HG02852 (cell line): ENCODE measurements around the gene LIAS.
"Not testable (repeated sequence)": the region's sequence is repeated elsewhere in the genome, so short reads cannot be mapped to it uniquely, and the experiment has no call there.

Experiments
- ATAC-seq: cut with Tn5 transposase; IDR thresholded peaks from one replicate; pipeline ENCODE4 v1.9.1; 2021; ENCODE audit warnings: mild to moderate bottlenecking, moderate library complexity; ENCODE audit not compliant: unreplicated experiment

Gene LIAS

GRCh38 chr4:39452860-39453587 is 5.8 kb upstream of the LIAS start:
- ATAC-seq: no peak

GRCh38 chr4:39453738-39454137 is 5.1 kb upstream of the LIAS start:
- ATAC-seq: no peak

DNA sequence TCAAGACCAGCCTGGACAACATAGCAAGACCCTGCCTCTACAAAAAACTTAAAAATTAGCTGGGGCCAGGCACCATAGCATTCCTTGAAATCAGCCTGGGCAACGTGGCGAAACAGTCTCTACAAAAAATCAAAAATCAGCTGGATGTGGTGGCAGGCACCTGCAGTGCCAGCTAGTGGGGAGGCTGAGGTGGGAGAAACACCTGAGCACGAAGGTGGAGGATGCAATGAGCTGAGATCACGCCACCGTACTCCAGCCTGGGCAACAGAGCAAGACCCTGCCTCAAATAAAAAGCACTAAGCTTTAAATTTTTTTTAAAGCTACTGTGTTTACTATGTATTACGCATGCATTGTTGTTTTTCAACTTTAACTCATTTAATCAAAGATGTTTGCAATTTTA is 3.4 kb upstream of the LIAS start:
- ATAC-seq: no peak

DNA sequence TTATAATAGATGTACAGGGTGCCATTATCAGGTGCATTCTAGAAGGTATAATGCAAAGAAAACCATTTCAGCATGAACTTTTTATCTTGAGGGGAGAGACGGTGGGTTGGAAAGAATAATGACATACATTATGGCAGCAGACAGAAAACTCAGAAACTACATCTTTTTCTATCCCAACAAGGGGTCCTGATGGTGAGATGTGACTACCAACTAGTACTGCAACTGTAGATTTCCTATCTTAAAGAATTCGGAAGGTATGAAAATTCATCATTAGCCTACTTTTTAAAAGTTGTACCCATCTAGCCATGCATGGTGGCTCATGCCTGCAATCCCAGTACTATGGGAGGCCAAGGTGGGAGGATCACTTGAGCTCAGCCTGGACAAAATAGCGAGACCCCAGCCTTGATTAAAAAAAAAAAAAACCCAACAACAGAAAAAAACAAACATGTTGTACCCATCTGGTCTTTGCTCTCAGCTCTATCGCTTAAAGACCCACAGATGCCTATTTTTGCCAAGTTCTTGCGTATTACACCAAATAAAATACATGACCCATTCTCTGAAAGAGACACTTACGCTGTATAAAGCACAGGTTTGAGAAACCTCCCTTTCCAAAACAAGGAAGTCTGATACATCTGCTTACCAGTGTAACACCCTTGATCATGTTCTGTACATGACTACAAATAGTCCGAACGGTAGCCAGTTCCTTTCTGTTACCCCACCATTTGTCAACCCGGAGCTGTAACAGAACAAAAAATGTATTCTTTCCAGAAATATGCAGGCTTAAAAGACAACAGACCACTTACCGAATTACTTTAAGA is 1.7 kb upstream of the LIAS start:
- no peak for ATAC-seq

DNA sequence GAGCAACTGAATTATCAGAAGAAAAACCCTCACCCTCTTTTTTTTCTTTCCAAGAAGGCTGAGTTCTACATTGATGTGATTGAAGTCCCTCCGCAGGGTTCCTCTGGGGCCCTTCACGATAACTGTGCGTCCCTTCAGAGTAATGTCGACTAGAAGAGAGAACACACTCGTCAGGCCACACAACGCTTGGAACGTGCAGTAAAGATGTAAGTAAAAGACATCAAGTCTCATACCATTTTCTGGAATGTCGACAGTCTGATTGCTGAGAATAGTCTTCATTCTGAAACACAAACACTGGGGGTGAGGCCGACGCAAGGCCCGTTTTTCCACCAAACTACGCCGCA is 723 bp upstream of the LIAS start:
- not testable (repeated sequence) for ATAC-seq

DNA sequence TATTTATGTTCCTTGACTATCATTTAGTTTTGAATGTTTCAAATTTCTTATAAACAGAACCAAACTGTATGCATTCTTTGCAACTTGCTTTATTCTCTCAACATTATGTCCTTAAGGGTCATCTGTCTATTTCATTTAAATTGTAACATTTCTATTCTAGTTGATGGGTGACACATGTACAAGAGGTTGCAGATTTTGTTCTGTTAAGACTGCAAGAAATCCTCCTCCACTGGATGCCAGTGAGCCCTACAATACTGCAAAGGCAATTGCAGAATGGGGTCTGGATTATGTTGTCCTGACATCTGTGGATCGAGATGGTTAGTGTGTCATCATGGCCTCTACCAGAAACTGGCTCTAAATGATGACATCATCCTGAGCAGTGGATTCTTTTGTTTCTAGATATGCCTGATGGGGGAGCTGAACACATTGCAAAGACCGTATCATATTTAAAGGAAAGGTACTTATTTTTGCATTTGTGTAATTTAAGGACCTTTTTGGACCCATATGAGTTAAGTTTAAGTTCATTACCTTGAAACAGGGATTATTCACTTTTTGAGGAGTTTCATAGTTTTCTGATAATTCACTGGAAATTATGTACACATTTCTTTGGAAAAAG is 6.1 kb downstream of the LIAS start:
- ATAC-seq: no peak

DNA sequence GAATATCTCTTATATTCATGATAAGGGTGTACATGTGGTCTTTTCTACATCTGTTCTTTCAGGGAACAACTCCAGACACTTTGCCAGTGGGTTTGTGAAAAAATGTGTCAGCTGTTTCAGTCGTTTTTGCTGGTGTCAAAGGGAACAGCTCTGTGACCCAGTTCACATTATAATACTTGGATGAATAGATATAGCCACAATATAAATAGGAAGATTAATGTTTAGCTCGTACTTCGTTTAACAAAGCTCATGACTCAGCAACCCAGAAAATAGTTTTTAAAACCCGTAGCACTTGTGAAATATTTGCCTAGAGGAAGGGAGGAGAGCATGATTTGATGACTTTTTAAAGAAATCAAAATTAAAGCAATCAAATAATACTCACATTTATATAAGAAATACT is 7.9 kb downstream of the LIAS start:
- ATAC-seq: no peak

DNA sequence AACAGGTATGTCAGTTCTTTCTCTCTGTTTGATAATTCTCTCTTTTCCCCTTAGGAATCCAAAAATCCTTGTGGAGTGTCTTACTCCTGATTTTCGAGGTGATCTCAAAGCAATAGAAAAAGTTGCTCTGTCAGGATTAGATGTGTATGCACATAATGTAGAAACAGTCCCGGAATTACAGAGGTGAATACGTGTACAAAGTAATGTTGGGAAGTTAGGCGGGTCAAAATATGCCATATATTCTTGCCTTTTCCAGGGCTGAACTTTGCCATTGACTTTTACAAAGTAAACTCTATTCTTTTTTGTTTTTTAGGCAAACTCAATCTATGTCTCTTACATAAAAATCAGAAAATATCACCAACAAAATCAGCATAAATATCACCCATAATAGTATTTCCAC is 8.6 kb downstream of the LIAS start:
- no peak for ATAC-seq

GRCh38 chr4:39469429-39470077 is 10.7 kb downstream of the LIAS start:
- ATAC-seq: no peak

- no peak for ATAC-seq
Observed at GRCh38 chr4:39470402-39470801, 11.5 kb downstream of the LIAS start.

DNA sequence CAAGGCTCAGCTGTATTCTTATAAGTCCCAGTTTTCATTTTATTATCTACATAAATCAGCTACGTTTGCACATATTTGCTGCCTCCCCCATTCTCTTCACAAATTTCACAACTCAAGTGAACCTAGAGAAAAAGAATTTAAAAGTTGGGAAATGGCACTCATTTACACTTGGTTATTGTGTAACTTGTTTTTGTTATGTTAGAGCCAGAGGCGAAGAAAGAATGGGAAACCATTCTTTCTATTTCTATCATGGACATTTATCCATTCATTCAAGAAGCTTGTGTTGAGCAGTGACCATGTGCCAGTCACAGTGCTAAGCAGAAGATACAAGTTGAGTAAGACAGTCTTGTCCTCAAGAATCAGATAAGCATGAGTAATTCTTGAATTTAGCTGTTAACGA is 13.5 kb downstream of the LIAS start:
- no peak for ATAC-seq

DNA sequence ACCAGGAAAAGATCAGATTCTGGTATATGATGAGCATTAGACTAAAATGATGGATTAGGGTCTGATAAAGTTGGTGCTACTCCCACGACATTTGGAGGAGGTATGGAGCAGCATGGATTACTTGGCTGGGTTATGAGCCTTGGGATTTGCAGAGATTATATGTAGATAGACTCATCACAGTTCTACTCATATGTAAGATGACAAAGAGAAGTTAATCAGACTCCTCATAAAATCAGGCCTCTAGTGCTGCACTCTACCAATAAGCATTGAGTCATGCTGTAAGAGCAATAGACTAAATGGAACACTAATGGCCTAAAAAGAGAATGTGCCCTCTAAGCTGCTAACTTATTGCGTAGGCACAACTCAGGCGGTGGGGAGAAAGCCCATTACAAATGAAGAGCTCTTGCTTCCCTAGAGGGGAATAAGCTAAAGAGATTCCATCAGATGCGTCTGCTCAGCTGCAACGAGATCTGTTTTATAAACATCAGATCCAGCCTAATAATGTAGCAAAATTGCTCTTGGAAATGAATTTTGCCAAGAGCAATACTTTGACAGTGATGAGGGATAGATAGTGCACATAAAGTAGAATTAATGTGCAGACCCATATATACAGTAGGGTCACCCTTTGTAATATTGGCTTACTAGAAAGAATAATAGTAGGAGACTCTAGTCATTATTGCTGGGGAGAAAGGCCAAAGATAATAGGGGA is 17.5 kb downstream of the LIAS start:
- ATAC-seq: no peak

DNA sequence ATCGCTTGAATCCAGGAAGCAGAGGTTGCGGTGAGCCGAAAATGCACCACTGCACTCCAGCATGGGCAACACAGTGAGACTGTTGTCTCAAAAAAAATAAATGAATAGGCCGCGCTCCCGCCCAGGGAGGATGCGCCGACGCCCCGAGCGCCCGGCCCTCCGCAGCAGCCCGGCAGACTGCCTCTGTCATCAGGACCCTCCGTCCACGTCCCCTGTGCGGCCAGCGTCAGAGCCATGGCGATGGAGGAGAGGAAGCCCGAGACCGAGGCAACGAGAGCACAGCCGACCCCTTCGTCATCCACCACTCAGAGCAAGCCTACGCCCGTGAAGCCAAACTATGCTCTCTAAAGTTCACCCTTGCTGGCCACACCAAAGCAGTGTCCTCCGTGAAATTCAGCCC is 21.4 kb downstream of the LIAS start:
- no peak for ATAC-seq

DNA sequence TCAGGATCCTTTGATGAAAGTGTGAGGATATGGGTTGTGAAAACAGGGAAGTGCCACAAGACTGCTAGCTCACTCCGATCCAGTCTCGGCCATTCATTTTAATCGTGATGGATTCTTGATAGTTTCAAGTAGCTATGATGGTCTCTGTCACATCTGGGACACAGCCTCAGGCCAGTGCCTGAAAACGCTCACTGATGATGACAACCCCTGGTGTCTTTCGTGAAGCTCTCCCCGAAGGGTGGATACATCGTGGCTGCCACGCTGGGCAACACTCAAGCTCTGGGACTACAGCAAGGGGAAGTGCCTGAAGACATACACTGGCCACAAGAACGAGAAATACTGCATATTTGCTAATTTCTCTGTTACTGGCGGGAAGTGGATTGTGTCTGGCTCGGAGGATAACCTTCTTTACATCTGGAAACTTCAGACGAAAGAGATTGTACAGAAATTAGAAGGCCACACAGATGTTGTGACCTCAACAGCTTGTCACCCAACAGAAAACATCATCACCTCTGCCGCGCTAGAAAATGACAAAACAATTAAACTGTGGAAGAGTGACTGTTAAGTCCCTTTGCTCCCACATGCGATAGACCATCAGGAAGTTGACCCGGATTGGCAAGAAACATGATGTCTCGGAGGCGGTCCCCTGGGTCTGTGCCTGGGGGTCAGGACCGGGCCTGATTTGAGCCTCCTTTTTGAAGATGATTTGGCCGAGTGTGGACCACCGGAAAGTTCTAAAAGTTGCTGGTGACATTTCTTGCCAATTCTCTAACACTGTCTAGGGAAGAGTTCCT is 22.2 kb downstream of the LIAS start:
- no peak for ATAC-seq

DNA sequence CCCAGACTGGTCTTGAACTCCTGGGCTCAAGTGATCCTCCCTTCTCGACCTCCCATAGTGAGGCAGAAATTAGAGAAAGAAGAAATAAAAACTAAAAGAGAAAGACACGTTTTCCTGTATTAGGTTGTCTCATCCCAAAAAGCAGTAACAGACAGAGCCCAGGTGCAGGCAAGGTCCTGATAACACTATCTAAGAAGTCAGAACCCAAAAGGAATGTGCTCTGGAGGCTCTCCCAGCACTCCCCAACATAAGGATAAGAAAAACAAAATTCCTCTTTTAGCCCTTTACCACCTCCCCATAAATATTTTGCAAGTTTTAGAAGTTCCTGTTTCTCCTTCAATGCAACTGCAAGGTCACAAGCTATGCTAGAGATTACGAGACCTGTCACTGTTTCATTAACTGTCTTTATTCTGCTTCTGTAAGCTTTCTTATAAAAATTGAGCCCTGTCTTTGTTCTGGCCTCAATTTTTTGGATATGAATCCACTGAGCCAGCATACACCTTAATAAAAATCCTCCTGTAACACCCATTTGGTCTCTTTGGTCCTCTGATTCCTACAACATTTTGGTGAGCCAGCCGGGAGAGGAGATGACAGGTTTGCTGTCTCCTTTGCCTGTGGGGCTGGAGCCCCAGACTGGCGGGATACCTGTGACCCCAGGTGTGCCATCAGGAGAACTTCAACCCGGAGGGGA is 25.9 kb downstream of the LIAS start:
- ATAC-seq: no peak

DNA sequence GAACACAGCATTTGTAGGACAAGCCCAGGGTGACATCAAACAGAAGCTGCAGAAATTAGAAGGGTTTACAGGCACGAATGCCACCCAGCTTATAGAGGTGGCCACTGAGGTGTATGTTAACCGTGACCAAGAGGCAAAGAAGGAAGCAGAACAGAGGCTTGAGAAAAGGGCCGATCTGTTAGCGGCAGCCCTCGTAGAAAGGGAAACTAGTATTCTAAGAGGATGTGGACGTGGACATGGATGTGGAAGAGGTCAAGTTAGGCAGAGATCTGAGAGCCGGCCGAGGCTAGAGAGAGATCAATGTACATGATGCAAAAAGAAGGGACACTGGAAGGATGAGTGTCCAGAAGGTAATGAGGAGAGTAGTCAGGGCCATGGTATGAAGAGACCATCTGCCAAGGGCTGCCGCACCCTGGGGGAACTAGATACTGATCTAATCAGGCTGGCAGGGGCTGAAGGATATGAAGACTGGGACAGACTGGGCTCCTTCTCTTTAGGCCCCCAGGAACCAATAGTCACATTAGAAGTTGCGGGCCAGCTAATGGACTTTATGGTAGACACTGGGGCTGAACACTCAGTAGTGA is 27.5 kb downstream of the LIAS start:
- ATAC-seq: no peak

DNA sequence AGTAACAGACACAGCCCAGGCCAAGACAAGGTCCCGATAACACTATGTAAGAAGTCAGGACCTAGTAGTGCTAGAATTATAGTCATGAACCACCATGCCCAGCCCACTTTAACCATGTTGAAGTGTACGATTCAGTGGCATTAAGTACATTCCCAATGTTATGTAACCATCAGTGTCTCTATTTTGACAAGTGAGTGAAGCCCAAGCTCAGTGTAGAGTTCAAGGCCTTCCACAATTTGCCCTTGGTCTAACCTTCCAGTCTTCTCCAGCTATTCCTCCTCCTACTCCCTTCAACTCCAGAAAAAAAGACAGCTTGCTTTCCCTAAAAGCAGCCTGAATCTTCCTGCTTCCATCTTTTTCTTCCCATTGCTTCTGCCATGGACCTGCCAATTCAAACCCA is 31.5 kb downstream of the LIAS start:
- no peak for ATAC-seq

DNA sequence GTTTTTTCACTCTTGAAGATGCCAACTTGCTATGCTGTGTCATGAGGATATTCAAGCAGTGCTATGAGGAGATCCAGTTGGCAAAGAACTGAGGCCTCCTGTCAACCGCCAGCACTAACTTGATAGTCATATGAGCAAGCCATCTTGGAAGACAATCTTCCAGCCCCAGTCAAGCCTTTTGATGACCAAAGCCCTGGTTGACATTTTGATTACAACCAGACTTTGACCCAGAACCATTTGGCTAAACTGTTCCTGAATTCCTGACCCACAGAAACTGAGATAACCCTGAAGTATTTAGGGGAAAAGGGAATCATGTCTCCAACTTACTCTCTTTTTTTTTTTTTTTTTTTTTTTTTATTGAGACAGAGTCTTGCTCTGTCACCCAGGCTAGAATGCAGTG is 35.5 kb downstream of the LIAS start:
- no peak for ATAC-seq
